ENCODE data around the gene PLPPR3. TPM values are rescaled to one million over a fixed set of nuclear protein-coding genes. Genes with fewer than 3 reads are reported as not detected.

The PLPPR3 gene
- total and polyA plus RNA-seq, 10 of the 15 experiments (the other 5 are each of a cell fraction or from before 2014, with no cell fraction given): 0.07 TPM; not detected in 9

GRCh38 chr19:845707-846521 lies 24.2 kb upstream of the PLPPR3 start:
- H3K9me3 ChIP-seq (replicated peaks; ENCODE audit: control insufficient read depth, insufficient read depth, low read length): no peaks in the 10 kb centered on the region; the same call in 2 of the 3 replicates
- no peak overlapping the region for H3K27ac ChIP-seq (ENCODE audit: control insufficient read depth, insufficient read depth)
- no peak for FAIRE-seq
- H3K79me2 ChIP-seq (ENCODE audit: control insufficient read depth, insufficient read depth, low read length): no peaks in the 10 kb centered on the region
- ChIA-PET POLR2A (interaction anchor here (0.9 kb wide), 1 partner anchor 167 kb away, joined by 4 read pairs; no protein-coding TSS in a partner anchor), RAD21 (ENCODE audit: unreplicated experiment) (interaction anchor here (1.2 kb wide), 1 partner anchor 60 kb away, joined by 4 read pairs; no protein-coding TSS in a partner anchor), SMC1A (ENCODE audit: uncharacterized antibody, unreplicated experiment) (no interaction called here), CTCF (interaction anchor here (1.3 kb wide), 1 partner anchor 18 kb away, joined by 3 read pairs; no protein-coding TSS in a partner anchor)
- no peak for DNase-seq (ENCODE audit: low read depth, low spot score)
- no peaks in the 10 kb centered on the region for H3K36me3 ChIP-seq (ENCODE audit: control insufficient read depth in 2 of 2, insufficient read depth in 2 of 2, low read length in 1 of 2)
- BruUV-seq (replicated peaks): no TSS peak
- H2AFZ ChIP-seq (ENCODE audit: control insufficient read depth, low read depth, low read length): no peak overlapping the region
- no peak overlapping the region for H3K4me3 ChIP-seq
- intact Hi-C loops (cut with micrococcal nuclease; ENCODE audit: unreplicated experiment): no loop called here
- WGBS (ENCODE audit: insufficient coverage, insufficient replicate concordance, low lambda C conversion rate, missing lambda C conversion rate): 73% methylated on average over 37 of the region's 37 CpGs
- no peak overlapping the region for H3K9ac ChIP-seq (ENCODE audit: control insufficient read depth, insufficient read depth, low read length)
- ATAC-seq: no peak
- peaks cover 2% of the 10 kb centered on the region; the same call in 1 of the 2 replicates for H3K4me1 ChIP-seq (ENCODE audit: control insufficient read depth, insufficient read depth, low read length)
- no peaks in the 10 kb centered on the region; a peak in 1 of 4 replicates for H3K27me3 ChIP-seq (replicated peaks in 1 of 2; ENCODE audit: control insufficient read depth in 2 of 2, insufficient read depth in 2 of 2, low read length in 1 of 2)
- in situ Hi-C loops (cut with MboI): no loop called here
- H3K4me2 ChIP-seq (ENCODE audit: control insufficient read depth, insufficient read depth): no peak overlapping the region
- no peaks in the 10 kb centered on the region for H4K20me1 ChIP-seq (ENCODE audit: control insufficient read depth, insufficient read depth)
- no peak for TF ChIP-seq ASH2L (IDR thresholded peaks at IDR 0.05; ENCODE audit: borderline replicate concordance, low read depth)

GRCh38 chr19:844546-844971 lies 22.8 kb upstream of the PLPPR3 start:
- H3K4me2 ChIP-seq (ENCODE audit: control insufficient read depth, insufficient read depth): no peak overlapping the region
- H3K27me3 ChIP-seq (replicated peaks in 1 of 2; ENCODE audit: control insufficient read depth in 2 of 2, insufficient read depth in 2 of 2, low read length in 1 of 2): no peaks in the 10 kb centered on the region; a peak in 1 of 4 replicates
- no peak overlapping the region for H3K9ac ChIP-seq (ENCODE audit: control insufficient read depth, insufficient read depth, low read length)
- H3K79me2 ChIP-seq (ENCODE audit: control insufficient read depth, insufficient read depth, low read length): no peaks in the 10 kb centered on the region
- FAIRE-seq (no peak), ATAC-seq (peak; percentile 63), DNase-seq (ENCODE audit: low read depth, low spot score) (no peak)
- in situ Hi-C loops (cut with MboI) (no loop called here), intact Hi-C loops (cut with micrococcal nuclease; ENCODE audit: unreplicated experiment) (no loop called here)
- peaks cover 2% of the 10 kb centered on the region; the same call in 1 of the 2 replicates for H3K4me1 ChIP-seq (ENCODE audit: control insufficient read depth, insufficient read depth, low read length)
- no peaks in the 10 kb centered on the region for H4K20me1 ChIP-seq (ENCODE audit: control insufficient read depth, insufficient read depth)
- no peak overlapping the region for H3K4me3 ChIP-seq
- WGBS (ENCODE audit: insufficient coverage, insufficient replicate concordance, low lambda C conversion rate, missing lambda C conversion rate): 14% methylated on average over 7 of the region's 11 CpGs
- no peak overlapping the region for H2AFZ ChIP-seq (ENCODE audit: control insufficient read depth, low read depth, low read length)
- ChIA-PET POLR2A (interaction anchor here (0.6 to 0.9 kb wide), 3 partner anchors 33 to 165 kb away, joined by 3 to 4 read pairs (median 3); no protein-coding TSS in a partner anchor), RAD21 (ENCODE audit: unreplicated experiment) (interaction anchor here (1.2 kb wide), 1 partner anchor 62 kb away, joined by 4 read pairs; no protein-coding TSS in a partner anchor), CTCF (interaction anchor here (1.3 kb wide), 1 partner anchor 19 kb away, joined by 3 read pairs; no protein-coding TSS in a partner anchor), SMC1A (ENCODE audit: uncharacterized antibody, unreplicated experiment) (no interaction called here)
- H3K27ac ChIP-seq (ENCODE audit: control insufficient read depth, insufficient read depth): no peak overlapping the region
- TF ChIP-seq SRF (IDR thresholded peaks at IDR 0.05; ENCODE audit: low read depth in 2 of 2, low read length in 2 of 2) (no peak), SMAD5 (IDR thresholded peaks at IDR 0.05; ENCODE audit: low read depth) (no peak), MXI1 (IDR thresholded peaks at IDR 0.05; ENCODE audit: low read depth, low read length) (no peak), IRF5 (IDR thresholded peaks at IDR 0.05; ENCODE audit: borderline replicate concordance) (no peak), ETV6 (conservative IDR thresholded peaks at IDR 0.05 in 1 of 2, IDR thresholded peaks at IDR 0.05 in 1 of 2; ENCODE audit: borderline replicate concordance in 1 of 2, low read depth in 1 of 2) (no peak), IRF4 (IDR thresholded peaks at IDR 0.05; ENCODE audit: low read depth, low read length) (no peak), HDGF (IDR thresholded peaks at IDR 0.05) (no peak), KDM1A (IDR thresholded peaks at IDR 0.05; ENCODE audit: borderline replicate concordance) (no peak), TBL1XR1 (IDR thresholded peaks at IDR 0.05; ENCODE audit: low read depth, low read length) (no peak)
- BruUV-seq (replicated peaks): no TSS peak
- no peaks in the 10 kb centered on the region; the same call in 2 of the 3 replicates for H3K9me3 ChIP-seq (replicated peaks; ENCODE audit: control insufficient read depth, insufficient read depth, low read length)
- no peaks in the 10 kb centered on the region for H3K36me3 ChIP-seq (ENCODE audit: control insufficient read depth in 2 of 2, insufficient read depth in 2 of 2, low read length in 1 of 2)

Measured in GM12878 (cell line).